GM12878 (cell line): ENCODE results near the gene ACSL1. TPM values are rescaled to one million over a fixed set of nuclear protein-coding genes. Genes with fewer than 3 reads are reported as not detected.

Experiments
- ATF7 ChIP-seq: fragments of 450-650 bp; IDR thresholded peaks from 2 replicates; pipeline ENCODE4 v1.6.1; 2016; ENCODE audit warnings: low read depth, mild to moderate bottlenecking
- CBFB ChIP-seq: IDR thresholded peaks from 2 replicates; pipeline ENCODE4 v1.6.1; 2016; ENCODE audit warnings: antibody characterized with exemption, low read depth
- E4F1 ChIP-seq: fragments of 450-650 bp; IDR thresholded peaks from 2 replicates; pipeline ENCODE4 v1.6.1; 2018; ENCODE audit warnings: borderline replicate concordance, mild to moderate bottlenecking; ENCODE audit not compliant: partially characterized antibody
- FOXK2 ChIP-seq: fragments of 450-650 bp; IDR thresholded peaks from 2 replicates; pipeline ENCODE4 v1.6.1; 2017; ENCODE audit warnings: mild to moderate bottlenecking, moderate library complexity
- GABPA ChIP-seq: IDR thresholded peaks from 2 replicates; pipeline ENCODE4 v1.6.1; 2014; ENCODE audit warnings: antibody characterized with exemption, low read depth, mild to moderate bottlenecking, inconsistent platforms
- HDAC6 ChIP-seq: fragments of 200-600 bp; sonication (generic); IDR thresholded peaks from one replicate; pipeline ENCODE4 v1.8.0; 2017; ENCODE audit warnings: antibody characterized with exemption; ENCODE audit not compliant: unreplicated experiment
- IKZF1 ChIP-seq: fragments of 450-650 bp; conservative IDR thresholded peaks from 2 replicates; pipeline ENCODE4 v1.6.1; 2017; ENCODE audit warnings: antibody characterized with exemption, mild to moderate bottlenecking
- JUNB ChIP-seq: IDR thresholded peaks from 2 replicates; pipeline ENCODE4 v1.6.1; 2016; ENCODE audit warnings: antibody characterized with exemption, mild to moderate bottlenecking
- JUND ChIP-seq: IDR thresholded peaks from 2 replicates; pipeline ENCODE4 v1.6.1; 2012; ENCODE audit warnings: low read depth, mild to moderate bottlenecking, low read length, improper control_type of control experiment, moderate library complexity
- MAX ChIP-seq: IDR thresholded peaks from 2 replicates; pipeline ENCODE4 v1.6.1; 2012; ENCODE audit warnings: low read depth, low read length, improper control_type of control experiment
- MYB ChIP-seq: fragments of 150-350 bp; IDR thresholded peaks from 2 replicates; pipeline ENCODE4 v1.6.1; 2014; ENCODE audit warnings: mild to moderate bottlenecking, low read depth, low read length, borderline replicate concordance
- NFYB ChIP-seq: IDR thresholded peaks from 2 replicates; pipeline ENCODE4 v1.6.1; 2011; ENCODE audit warnings: low read depth, mild to moderate bottlenecking, low read length, improper control_type of control experiment, moderate library complexity; ENCODE audit not compliant: insufficient read depth
- NR2C2 ChIP-seq: IDR thresholded peaks from 2 replicates; pipeline ENCODE4 v1.6.1; 2011; ENCODE audit warnings: borderline replicate concordance, low read depth; ENCODE audit not compliant: control insufficient read depth, insufficient read length
- PRDM15 ChIP-seq: fragments of 450-650 bp; formaldehyde crosslinking; IDR thresholded peaks from 2 replicates; pipeline ENCODE4 v1.4.0; 2020; ENCODE audit warnings: mild to moderate bottlenecking, moderate library complexity
- RBBP5 ChIP-seq: fragments of 200-600 bp; sonication (generic); conservative IDR thresholded peaks from 2 replicates; pipeline ENCODE4 v1.6.1; 2016
- RFX5 ChIP-seq: IDR thresholded peaks from 2 replicates; pipeline ENCODE4 v1.6.1; 2011; ENCODE audit warnings: low read depth, low read length, improper control_type of control experiment
- SREBF1 ChIP-seq: IDR thresholded peaks from 2 replicates; pipeline ENCODE4 v1.6.1; 2012; ENCODE audit warnings: mild to moderate bottlenecking, low read length
- STAT1 ChIP-seq: fragments of 450-650 bp; conservative IDR thresholded peaks from 2 replicates; pipeline ENCODE4 v1.6.1; 2014; ENCODE audit warnings: antibody characterized with exemption, mild to moderate bottlenecking
- STAT3 ChIP-seq: IDR thresholded peaks from 2 replicates; pipeline ENCODE4 v1.6.1; 2011; ENCODE audit warnings: low read depth, low read length, improper control_type of control experiment
- USF2 ChIP-seq: IDR thresholded peaks from 2 replicates; pipeline ENCODE4 v1.6.1; 2011; ENCODE audit warnings: low read depth, low read length, improper control_type of control experiment, borderline replicate concordance
- YBX1 ChIP-seq: fragments of 450-650 bp; IDR thresholded peaks from 2 replicates; pipeline ENCODE4 v1.6.1; 2016; ENCODE audit warnings: antibody characterized with exemption
- ZBTB33 ChIP-seq: fragments of 450-650 bp; IDR thresholded peaks from 2 replicates; pipeline ENCODE4 v1.6.1; 2017; ENCODE audit warnings: mild to moderate bottlenecking
- ZNF384 ChIP-seq: IDR thresholded peaks from 2 replicates; pipeline ENCODE4 v1.6.1; 2012; ENCODE audit warnings: low read depth, mild to moderate bottlenecking, low read length, improper control_type of control experiment, borderline replicate concordance
- polyA plus RNA-seq, 11 experiments: library from polyadenylated mRNA; depleted of rRNA in 4 of 11; unstranded in 6 of 11; stranded (reverse) in 5 of 11; fragments of >200 nt; fragmentation: Nextera tagmentation in 4 of 11; fragmentation: Illumina TruSeq in 1 of 11; extraction: Ambion mirVana in 4 of 11; extraction: Trizol in 1 of 11; gene quantifications; 1 replicate in 1 of 11; 2 replicates in 10 of 11; pipeline versions ENCODE4 v1.2.1 to v1.2.3, GENCODE V29; 2011 to 2016; ENCODE audit warnings: inconsistent platforms in 2 of 11, missing spikeins in 2 of 11, low read depth in 1 of 11
- total RNA-seq, 4 experiments: library from RNA; depleted of rRNA in 3 of 4; stranded (reverse); fragments of >200 nt in 3 of 4; fragmentation: Illumina TruSeq in 1 of 4; extraction: Trizol in 1 of 4; gene quantifications; 2 replicates each; pipeline versions ENCODE4 v1.2.1 to v1.2.3, GENCODE V29; 2013 to 2021

ACSL1 gene
- total and polyA plus RNA-seq, 10 of the 15 experiments (the other 5 are each of a cell fraction or from before 2014, with no cell fraction given): 30.7 to 68.1 (median 58.7) TPM

GRCh38 chr4:184824081-184824775 is 1.5 kb downstream of the ACSL1 start (continued):
- TF ChIP-seq STAT3: no peak
- peak; percentile 87 for TF ChIP-seq JUNB
- no peak for TF ChIP-seq NFYB
- no peak for TF ChIP-seq YBX1
- TF ChIP-seq RBBP5: no peak
- no peak for TF ChIP-seq RFX5
- TF ChIP-seq SREBF1: no peak
- TF ChIP-seq JUND: peak; percentile 64; the same call in 1 of the 2 replicates
- no peak for TF ChIP-seq E4F1
- no peak; the same call in 1 of the 2 replicates for TF ChIP-seq ZBTB33
- TF ChIP-seq USF2: no peak
- TF ChIP-seq ZNF384: no peak
- TF ChIP-seq ATF7: no peak
- TF ChIP-seq GABPA: no peak
- TF ChIP-seq STAT1: no peak
- no peak; the same call in 1 of the 2 replicates for TF ChIP-seq MAX
- no peak for TF ChIP-seq PRDM15
- TF ChIP-seq IKZF1: peak; percentile 87
- no peak for TF ChIP-seq HDAC6
- TF ChIP-seq MYB: no peak
- no peak for TF ChIP-seq CBFB
- TF ChIP-seq NR2C2: no peak
- no peak for TF ChIP-seq FOXK2
